ENCODE measurements around the gene PINK1.

The PINK1 gene

DNA sequence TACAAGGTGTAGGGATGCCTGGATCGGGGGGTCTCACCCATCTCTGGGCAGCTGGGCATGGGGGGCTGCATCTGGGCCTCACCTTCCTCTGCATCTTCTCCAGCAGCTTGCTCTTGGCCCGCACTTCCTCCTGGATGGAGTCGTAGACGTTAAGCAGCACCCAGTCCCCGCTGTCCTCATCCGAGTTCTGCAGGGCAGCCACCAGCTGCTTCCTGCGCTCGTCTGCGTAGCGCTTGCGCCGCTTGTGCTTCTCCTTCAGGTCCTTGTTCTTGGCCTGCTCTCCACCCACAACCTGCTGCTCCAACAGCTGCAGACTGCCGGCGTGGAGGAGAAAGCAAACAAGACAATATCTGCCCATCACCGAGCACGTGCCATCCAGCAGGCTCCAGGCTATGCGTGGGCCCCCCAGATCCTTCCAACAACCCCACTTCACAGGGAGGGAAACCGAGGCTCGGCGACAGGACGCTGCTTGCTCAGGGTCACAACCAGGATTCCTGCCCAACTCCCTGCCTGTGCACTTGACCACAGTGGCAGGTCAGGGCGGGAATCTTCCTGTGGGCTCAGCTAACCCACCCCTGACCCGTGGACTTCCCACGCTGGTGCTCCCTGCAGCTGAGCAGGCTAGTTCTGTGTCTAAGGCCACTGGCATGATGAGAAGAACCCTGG lies 49.4 kb downstream of the PINK1 start:
- peak; percentile 40 for DNase-seq

DNA sequence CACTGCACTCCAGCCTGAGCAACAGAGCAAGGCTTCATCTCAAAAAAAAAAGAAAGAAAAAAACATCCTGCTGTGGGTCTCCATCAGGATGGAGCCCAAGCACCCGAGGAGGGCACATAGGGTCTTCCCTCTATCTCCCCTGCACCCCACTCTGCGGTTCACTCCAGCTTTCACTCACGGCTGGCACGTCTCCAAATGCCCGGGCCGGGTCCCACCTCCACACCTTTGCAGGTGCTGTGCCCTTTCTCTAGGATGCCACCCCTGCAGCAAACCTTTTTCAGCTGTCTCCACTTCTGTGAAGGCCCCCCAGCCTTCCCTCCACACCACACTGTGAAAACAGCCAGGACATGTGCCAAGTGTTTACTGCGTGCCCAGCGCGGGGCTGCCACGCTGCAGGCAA lies 50.4 kb downstream of the PINK1 start:
- DNase-seq = no peak

DNA sequence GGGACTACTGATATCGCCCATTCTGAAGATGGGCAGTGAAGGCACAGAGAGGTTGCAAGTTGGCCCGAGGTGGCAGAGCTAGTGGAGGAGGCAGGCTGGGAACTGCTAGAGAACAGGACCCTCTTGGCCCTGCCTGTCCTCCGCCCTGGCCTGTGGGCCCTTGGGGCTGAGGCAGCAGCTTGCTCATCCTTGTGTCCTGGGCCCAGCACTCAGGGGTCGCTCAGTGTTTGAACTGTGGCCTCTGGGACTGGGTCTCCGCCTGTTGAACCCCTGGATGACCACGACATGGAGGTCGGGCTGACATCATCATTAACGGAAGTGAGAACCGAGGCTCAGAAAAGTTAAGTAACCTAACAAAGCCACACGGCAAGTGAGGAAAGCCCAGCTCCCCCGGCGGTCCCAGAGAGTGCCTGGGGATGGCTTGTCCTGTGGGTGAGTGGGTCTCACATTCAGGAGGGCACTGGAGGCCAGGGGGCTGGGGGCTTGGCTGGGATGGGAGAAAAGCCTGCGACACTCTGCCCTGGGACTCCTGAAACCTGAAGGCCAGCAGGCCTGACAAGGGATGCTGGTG lies 50.9 kb downstream of the PINK1 start:
- DNase-seq = no peak

DNA sequence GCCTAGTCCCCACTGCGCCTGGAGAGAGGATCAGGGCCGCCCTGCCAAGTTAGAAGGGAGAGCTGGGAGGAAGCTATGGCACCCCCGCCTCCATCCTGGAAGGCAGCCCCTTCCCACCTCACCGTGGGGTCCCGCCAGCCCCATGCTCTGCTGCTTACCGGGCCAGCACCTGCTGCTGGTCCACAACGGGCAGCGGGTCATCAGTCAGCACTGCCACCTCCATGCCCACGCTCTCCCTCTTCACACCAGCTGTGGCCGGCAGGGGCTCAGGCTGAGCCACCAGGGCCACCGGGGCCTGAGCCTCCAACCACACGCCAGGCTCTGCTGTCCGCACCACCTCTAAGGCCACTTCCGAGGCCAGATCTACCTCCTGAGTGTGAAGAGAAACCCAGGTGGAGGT lies 51.4 kb downstream of the PINK1 start:
- DNase-seq = no peak

DNA sequence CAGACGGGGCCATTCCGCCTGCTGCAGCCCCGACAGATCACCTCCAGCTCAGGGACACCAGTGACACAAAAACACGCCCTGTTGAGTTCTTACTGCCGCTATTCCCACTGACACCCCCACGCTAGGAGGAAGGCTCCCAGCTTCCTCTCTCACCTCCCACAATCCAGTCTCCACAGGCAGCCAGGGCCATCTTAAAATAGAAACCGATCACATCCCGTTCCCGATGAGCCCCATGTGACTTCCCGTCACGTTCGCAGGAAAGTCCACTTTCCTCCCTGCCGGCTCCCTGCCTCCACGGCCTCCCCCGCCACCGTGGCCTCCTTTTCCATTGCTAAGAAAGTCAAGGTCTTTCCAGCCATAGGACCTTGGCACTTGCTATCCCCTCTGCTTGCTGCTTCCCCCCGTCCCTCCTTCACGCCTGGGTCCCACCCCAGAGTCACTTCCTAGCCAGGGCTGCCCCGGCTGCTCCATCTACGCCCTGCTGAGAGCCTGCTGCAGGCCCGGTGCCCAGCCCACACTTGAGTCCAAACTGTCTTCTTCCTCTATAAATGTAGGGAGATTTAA lies 51.9 kb downstream of the PINK1 start:
- no peak for DNase-seq

DNA sequence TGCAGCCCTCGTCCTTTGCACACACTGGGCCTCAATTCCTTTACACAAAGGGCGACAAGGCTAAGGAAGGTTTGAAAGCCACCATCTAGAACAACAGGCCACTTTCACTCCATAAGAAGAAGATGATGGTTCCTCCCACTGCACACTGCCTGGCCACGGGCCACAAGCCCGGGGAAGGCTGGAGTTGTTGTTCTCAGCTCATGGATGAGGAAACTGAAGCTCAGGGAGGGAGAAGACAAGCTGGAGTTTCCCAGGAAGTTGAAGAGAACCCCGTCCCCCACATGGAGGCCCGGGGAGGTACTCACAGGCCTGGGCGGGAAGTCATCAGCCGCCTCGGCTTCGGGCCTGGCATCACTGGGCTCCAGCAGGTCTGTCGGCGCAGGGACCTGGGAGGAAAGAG lies 52.5 kb downstream of the PINK1 start:
- no peak for DNase-seq

DNA sequence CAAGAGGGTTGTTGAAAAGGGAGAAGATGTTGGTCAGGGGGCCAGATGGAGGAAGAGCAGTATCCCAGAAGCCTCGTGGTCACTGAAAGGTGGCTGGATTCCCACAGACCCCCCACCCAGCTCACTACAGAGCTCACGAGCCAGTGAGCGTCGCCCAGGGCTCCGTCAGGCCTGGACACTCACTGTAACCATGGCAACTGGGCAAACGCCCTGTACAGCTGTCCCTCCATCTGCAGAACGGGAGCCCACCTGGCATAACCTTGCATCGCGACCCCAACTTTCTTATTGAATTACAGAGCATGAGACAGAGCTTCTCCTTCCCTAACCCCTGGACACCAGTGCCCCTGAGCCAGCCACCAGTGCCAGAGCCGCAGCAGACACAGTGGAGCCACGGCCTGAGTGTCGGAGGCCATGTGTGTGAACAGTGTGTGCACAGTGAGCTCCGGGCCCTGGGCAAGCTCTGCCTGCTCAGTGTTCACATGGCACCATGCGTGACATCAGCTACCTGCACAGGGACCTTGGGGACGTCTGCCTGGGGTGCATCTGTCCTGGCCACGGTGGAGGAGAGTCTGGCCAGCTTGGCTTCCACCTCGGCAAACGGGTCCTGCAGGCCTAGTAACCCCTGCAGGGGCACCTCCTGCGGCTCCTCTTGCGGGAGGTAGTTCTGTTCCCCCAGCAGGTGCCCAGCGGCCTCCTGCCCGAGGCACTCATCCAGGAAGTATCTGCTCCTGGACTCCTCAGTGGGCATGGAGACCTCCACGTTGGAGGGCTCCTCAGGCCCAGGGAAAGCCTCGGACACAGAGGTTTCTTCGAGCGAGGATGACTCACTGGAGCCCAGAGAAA lies 53.8 kb downstream of the PINK1 start:
- no peak for DNase-seq

DNA sequence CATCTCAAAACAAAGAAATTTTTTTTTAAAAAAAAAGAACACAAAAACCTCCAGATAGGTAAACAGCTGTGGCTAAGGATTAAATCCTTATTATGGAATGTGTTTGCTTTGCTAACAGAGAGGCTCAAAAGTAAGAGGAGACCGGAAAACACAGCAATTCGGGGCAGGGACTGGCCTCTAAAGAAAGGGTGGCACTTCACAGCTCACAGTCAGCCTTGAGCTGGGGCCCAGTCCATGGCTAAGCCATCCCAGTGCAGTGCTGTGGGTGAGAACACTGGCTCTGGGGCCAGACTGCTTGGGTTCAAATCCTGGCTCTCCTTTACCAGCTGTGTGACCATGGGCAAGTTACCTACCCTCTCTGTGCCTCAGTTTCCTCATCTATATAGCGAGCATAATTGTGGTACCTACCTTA lies 56.4 kb downstream of the PINK1 start:
- DNase-seq = no peak

DNA sequence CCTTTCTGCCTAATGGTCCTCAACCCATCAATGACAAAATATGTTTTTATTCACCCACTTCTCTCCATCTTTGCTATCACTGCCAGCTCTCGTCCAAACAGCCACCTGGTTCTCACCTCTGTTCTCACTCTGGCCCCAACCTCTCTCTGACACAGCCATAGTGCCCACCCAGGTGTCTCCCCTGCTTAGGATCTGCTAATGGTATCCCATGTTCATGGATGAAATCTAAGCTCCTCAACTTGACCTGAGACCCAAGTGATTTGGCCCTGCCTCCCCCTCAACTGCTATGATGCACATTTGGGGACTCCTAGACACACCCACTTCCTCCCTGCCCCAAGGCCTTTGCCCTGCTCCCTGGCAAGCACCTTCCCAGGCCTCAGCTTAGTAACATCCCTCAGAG lies 58.6 kb downstream of the PINK1 start:
- DNase-seq = no peak

DNA sequence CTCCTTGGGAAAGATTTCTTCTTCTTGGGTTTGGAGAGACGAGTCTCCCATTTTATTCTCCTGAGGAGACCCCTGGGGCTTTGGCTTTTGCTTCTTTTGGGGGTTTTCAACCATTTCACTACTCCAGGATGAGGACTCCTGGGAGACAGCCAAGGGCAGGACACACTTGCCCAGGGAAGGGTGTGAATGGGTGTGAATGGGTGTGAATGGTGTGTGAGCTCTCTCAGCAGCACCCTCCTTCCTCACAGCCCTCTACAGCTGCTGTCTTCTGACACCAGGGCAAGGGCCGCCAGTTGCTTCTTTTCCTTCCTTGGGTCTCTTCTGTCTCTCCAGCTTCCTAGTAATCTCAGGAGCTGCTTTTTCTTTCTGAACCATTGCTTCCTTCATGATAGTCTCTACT lies 60.4 kb downstream of the PINK1 start:
- DNase-seq = no peak

DNA sequence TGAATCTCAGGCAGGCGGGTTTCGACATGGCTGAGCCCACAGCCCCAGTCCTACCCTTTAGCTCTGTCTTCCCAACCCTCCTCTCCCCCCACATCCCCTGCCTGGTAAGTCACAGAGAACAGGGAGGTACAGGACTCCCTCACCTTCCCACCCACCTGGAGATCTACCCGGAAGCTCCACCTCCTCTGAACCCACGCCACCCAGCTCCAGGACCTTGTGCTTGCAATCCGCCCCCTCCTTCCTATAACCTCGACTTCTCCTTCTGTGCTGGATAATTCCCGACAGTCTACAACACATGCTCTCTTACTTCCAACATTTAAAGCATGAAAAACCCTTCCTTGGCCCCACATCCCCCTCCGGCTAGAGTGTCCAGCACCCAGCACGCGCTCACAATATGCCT lies 62.3 kb downstream of the PINK1 start:
- DNase-seq = no peak

DNA sequence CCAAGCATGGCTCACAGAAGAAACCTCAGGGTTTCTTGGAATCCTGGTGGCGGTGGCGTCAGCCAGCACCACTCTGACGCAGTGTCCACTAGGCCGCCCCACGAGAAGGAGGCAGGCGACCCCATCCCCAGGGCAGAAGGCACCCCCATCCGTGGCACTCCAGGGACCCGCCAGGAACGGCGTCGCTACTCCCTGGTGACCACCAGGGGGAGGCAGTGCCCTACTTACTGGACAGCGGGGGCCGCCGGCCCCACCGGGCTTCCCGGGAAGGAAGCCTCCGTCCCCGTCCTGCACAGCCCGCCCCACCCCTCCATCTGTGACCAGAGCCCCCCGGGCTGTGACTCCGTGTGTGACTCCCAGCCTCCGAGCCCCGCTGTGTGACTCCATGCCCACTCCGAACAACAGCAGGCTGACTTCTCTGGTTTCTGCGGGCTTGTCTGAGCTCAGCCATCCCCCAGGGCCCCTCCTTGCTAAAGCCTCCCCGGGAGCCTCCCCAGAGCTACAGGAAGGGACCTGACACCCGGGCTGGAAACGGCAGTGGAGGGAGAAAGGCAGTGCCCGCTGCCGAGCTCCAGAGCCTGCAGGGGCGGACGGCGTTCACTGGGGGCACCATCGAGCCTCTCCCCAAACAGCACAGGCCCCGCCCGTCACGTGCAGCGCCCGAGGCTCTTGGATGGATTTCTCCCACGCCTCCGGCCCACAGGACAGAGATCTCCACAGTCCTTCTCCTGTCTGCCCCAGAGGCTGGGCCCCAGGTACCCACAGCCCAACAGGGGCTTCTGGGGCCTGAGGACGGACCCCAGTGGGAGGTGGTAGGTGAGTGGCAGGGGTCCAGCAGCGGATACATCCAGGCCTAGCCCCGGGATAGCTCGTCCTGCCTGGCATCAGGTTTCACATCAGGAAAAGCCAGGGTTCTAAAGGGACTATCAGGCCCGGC lies 63.4 kb downstream of the PINK1 start:
- peak; percentile 81 for DNase-seq

DNA sequence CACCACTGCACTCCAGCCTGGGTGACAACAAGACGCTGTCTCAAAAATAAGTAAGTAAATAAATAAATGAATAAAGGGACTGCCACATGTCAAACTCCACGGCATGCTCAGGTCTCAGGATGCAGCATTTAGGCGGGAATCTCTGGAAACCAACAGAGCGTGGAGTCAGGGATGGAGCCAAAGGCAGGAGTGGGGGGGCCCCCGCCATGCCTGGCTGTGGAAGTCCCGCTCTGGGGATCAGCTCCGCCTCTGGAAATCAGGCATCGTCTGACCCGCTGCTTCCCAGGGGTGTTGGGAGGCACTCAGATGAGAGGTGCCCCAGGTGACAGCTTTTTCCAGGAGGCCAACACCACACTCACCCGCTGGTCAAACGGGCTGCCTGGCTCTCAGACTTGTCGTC lies 64.3 kb downstream of the PINK1 start:
- no peak for DNase-seq

DNA sequence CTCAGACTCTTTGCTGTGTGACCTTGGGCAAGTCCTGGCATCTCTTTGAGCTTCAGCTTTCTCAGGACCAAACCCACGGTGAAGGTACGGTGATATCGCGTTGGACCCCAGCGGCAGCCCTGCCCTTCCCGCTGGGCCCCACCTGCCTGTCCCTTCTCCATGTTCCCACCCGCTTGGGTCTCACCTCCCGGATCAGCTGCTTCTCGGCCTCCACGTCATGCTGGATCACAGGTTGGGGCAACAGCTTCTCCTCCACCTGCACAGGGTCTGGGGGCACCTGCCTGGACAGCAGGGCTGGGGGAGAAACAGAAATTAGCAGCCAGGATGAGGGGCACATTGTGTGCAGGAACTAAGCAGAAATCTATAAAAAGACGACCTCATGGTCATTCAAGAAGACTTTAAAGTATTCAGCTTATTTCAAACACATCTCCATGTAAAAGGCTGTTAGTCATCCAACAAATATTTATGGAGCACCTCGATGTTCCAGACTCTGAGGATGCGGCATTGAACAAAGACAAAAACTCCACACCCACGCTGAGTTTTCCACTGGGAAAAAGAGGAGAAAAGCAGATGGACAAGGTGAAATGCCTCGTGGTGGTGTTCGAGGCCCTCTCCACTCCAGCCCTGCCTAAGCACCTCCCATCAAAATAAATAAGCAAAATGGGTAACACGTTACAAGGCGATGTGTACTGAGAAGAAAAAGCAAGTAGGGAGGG lies 65.1 kb downstream of the PINK1 start:
- no peak for DNase-seq

DNA sequence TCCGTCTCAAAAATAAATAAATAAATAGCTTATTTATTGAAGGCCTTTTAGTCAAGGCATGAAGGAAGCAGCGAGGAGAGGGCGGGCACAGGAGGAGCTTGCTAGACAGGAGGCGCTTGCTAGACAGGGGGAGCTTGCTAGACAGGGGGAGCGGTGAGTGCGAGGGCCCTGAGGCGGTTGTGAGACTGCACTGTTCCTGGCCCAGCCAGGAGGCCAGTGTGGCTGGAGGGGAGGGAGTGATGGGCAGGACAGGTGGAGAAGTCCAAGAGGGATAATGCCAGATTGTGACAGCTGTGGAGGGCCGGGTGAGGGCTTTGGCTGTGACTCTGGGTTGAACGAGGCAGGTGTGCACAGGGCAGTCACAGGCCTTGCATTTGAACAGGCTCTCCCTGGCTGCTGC lies 66.3 kb downstream of the PINK1 start:
- peak; percentile 49 for DNase-seq

DNA sequence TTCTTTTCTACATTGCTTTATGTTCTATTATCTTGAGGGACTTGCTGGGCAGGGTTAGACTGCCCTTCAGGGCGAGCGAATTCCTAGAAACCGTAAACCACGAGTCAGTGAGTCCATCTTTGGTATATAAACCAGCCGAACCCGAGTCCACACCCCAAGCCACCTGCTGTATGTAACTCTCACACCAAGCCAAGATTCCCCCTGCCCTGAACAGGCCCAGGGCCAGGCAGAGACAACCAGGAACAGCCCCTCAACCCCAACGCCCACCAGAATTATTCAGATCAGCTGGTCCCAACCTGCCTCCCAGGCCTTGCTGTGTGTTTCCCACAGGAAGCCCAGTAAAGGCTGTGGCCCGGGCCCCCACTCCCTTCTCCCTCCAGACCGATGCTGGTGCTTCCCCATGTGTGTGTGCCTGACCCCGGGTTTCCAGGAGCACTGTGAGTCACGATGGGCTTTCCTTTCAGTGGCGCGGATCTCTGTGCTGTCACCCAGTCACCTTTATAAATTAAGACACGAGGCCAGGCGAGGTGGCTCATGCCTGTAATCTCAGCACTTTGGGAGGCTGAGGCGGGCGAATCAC lies 67.5 kb downstream of the PINK1 start:
- no peak for DNase-seq

Data from SHP77 treated with DMSO at 0.1 percent for 48 hours (cell line).